ENCODE measurements around the gene NT5C2.

The NT5C2 gene

DNA sequence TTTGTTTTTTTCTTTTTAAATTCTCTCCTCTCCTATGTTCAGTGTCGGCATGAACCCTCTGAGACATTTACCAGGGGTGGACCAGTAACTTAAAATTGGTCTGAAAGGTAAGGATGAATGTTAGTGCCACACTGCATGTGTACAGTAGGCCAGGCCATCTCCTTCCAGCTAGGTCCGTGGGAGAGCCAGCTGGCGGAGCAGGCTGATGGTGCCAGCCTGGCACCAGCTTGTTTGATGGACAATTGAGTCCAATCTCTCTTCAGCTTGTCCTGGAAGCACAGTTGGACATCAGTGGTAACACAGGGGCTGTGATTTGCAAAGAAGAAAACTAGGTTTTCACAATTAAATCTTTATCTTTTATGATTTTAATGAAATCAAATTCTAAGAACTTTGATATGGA is 138.5 kb downstream of the NT5C2 start:
- DNase-seq, result no peak

DNA sequence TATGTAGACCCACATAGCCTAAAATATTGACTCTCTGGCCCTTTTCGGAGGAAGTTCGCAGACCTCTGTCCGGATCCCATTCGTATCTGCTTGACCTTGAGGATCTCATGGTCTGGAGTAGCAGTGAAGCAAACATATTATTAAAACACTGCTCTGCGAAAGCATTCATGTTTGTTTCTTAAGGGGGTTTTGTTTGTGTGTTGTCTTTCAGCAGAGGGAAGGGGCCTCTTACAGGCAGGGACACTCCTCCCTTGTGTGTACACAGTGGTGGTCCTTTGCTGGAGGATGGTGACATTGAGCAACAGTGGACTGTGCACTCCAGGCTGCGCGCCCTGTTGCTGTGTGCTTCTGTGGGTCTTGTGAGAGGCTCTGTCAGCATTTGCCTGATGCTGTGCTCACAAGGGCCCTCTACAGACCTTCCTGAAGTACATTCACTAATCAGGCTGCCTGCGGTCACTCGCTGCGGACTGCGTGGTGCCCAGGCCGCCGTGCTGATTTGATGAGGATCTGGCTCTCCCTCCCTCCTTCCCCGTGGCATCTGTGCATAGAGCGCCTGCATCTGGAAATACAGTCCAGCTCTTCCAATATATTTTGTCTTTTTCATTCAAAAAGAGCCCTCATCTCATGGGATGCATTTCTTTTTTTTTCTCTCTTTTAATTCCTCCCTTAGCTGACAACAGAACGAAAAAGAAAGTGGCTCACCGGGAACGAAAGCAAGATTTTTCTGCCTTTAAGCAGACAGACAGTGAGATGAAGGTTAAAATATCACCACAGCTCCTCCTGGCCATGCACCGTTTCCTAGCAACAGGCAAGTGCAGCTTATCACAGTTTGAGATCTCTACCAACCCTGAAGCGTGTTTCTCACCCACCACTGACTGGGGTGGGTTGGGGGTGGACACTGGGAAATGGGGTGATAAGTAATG is 139.2 kb downstream of the NT5C2 start:
- DNase-seq, result peak; percentile 76

DNA sequence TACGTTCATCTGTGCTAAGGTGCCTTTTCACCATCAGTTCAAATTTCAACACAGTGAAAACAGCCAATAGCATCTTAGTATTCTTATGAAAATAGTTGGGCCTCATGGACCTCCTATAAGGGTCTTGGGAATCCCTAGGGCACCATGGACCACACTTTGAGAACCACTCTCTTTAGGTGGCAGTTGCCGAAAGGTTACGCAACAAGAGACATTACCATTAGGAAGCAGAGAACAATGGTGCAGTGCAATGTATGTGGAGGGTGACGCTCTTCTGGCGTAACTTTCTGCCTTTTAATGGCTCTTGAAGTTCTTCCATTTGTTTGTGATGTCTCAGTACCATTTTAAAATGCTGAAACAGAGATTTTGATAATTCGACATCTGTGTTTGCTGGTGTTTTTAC is 143.8 kb downstream of the NT5C2 start:
- no peak for DNase-seq

DNA sequence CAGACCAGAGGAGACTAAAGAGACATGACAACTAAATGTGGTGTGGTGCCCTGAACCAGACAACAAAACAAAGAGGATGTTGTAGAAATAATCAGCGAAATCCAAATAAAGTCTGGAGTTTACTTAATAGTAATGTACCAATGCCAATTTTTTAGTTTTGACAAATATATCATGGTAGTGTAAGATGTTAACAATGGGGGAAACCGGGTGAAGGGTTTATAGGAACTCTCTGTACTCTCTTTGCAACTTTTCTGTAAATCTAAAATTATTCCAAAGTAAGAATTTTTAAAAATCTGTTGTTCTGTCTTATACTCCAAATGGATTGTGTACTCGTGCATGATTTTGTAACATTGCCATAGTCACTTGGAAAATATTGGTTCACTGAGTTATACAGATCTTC is 145.7 kb downstream of the NT5C2 start:
- no peak for DNase-seq

DNA sequence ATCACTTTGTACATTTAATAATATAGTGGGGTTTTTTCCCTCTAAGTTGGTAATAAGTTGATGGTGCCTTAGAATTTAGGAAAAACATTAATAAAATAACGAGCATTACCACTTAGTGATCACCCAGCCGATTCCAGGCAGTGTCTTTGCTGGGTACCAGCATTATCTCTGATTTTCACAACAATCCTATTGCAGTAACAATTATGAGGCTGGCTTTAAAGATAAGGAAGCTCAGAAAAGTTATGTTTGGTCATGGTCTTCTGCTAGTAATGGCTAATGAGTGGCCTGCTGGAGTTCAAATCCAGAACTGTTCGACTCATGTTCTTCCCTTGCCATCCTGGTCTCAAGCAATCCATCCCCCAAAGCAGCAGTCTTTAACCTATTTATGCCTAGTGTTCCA is 147.1 kb downstream of the NT5C2 start:
- no peak for DNase-seq

DNA sequence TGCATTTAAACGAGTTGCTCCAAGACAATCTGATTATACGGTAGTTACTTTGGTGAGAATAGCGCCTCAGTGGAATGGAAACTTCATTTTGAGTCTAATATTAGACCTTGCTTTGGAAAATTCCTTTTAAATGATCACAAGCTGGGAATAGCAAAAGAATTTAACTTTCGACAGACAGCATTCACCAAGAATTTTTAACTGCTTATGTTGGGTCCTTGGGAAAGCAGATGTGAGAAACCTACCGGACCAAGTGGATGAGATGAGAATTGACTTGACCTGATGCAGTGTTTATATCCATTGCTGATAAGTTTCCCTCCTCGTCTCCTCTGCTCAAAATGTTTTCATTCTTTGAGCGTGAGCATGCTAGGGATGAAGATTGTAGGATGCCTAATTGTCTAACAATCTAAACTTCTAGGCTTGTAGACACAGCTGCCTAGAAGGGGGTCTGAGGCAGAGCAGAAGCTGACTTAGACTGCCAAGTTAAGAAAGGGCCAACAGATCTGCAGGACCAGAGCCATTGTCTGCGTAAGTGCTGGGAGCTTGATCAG is 148.1 kb downstream of the NT5C2 start:
- DNase-seq, result no peak

DNA sequence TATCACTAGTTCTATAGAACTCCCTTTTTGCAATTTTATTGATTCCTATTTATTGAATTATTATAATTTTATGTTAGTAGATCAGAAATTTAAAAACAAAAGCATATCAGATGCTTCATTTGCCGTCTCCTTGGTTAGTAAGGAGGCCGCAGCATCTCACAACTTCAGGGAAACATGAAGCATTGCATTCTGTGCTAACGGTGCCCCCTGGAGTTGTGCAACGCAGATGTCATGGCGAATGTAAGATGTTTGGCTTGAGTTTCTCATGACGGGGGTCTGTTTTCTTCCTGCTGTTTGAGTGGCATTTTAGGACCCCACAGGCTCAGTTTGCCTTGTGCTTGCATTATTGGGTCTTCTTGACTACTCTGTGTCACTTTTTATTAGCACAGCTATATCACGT is 150.2 kb downstream of the NT5C2 start:
- no peak for DNase-seq

DNA sequence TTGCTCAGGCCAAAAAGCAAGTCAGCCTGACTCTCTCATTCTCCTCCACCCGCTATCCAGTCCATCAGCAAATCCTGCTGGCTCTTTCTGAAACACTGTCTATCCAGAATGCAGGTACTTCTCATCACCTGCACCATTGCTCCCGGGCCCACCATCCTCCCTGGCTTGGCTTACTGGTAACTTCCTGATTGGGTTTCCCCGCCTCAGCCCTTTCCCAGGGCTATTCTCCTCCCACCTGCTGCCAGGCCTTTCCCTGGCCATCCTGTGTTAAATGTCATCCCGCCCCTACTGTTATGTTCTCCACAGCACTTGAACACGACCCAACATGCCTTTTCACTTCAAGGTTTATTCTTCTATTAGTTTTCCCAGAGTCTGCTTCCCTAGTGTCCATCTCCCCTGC is 150.9 kb downstream of the NT5C2 start:
- DNase-seq, result no peak

DNA sequence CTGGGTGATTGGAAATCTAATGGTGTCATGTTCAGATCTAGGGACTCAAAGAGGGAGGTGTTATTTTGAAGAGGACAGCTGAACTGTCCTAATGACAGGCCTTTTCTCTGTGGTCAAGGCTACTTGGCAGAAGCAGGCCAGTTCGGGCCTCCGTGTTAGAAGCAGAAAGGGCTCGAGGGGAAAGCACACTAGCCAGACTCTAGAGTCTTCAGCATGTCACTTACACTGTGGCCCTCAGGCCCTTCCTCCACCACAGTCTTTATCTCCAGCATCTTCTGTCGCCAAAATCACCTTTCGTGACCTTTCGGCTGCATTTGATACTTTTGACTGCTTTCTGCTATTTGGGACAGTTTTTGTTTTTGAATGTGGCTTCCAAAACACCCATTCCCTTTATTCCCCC is 151.7 kb downstream of the NT5C2 start:
- no peak for DNase-seq

DNA sequence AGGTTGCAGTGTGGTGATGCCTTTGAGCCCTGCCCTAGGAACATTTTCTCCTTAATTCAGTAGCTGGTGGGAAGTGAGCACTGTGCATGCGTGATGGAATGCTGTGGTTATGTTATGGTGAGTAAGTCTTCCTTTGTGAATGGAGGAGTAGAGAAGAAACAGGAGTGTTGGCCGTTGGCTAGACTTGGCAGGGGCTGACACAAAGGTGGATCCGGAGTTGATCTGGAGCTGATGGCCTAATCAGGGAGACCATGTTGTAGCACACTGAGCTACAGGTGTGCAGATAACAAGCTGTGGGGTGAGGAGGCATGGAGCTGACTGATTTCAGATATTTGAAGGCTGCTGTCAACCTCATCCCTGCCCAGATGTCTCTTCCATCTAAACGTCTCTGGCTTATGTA is 152.7 kb downstream of the NT5C2 start:
- peak; percentile 55 for DNase-seq

DNA sequence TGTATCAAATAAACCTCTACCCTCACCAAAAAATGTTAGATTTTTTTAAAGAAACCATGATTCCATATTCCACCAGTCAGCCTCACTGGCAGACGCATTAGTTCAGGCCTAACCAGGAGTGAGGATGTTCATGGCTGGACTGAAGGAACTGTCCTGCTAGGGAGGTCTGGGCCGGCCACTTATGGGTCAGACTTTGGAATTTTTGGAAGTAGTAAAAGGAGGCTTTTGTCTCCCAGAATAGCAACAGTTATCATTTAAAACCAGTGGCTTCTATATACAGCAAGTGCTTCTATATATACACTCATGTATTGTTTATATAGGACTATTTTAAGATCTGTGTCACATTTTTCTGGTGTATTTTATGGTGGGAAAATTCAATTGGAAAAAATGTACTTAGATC is 154.5 kb downstream of the NT5C2 start:
- DNase-seq, result no peak
